Forelimb muscle (tissue), 1 donor: Measurements from ENCODE around the gene HAPLN3. TPM values are rescaled to one million over a fixed set of nuclear protein-coding genes. Genes with fewer than 3 reads are reported as not detected.

Experiments
- DNase-seq: peaks from one replicate; pipeline ENCODE4 v3.0.0-alpha.2; 2013; ENCODE audit warnings: low read depth
- polyA plus RNA-seq: library from polyadenylated mRNA; unstranded; fragments of 120-200 nt; gene quantifications from one replicate; pipeline ENCODE4 v1.2.1, GENCODE V29; 2013; ENCODE audit not compliant: insufficient read length

HAPLN3 gene
- polyA plus RNA-seq, 1 donor: 9.4 TPM

GRCh38 chr15:88896333-88897033, 1.1 kb upstream of the HAPLN3 start:
- no peak for DNase-seq

- DNase-seq: no peak
Observed at GRCh38 chr15:88894348-88894818, 961 bp downstream of the HAPLN3 start.

- DNase-seq: no peak
Observed at GRCh38 chr15:88891540-88892254, 3.6 kb downstream of the HAPLN3 start.

GRCh38 chr15:88890495-88890894, 4.8 kb downstream of the HAPLN3 start:
- DNase-seq: no peak

- DNase-seq: no peak
Observed at GRCh38 chr15:88888719-88889118, 6.6 kb downstream of the HAPLN3 start.

- DNase-seq: no peak
Observed at GRCh38 chr15:88887068-88887580, 8.2 kb downstream of the HAPLN3 start.

GRCh38 chr15:88882785-88883184, 12.6 kb downstream of the HAPLN3 start:
- no peak for DNase-seq

- no peak for DNase-seq
Observed at GRCh38 chr15:88881775-88882174, 13.6 kb downstream of the HAPLN3 start.

- no peak for DNase-seq
Observed at GRCh38 chr15:88880944-88881740, 14.2 kb downstream of the HAPLN3 start.

GRCh38 chr15:88878720-88879184, 16.6 kb downstream of the HAPLN3 start:
- DNase-seq: no peak

GRCh38 chr15:88877906-88878305, 17.4 kb downstream of the HAPLN3 start:
- DNase-seq: no peak

- no peak for DNase-seq
Observed at GRCh38 chr15:88877415-88877814, 17.9 kb downstream of the HAPLN3 start.

GRCh38 chr15:88876573-88876972, 18.8 kb downstream of the HAPLN3 start:
- DNase-seq: no peak

- no peak for DNase-seq
Observed at GRCh38 chr15:88874684-88875083, 20.7 kb downstream of the HAPLN3 start.

GRCh38 chr15:88874275-88874674, 21.1 kb downstream of the HAPLN3 start:
- no peak for DNase-seq

GRCh38 chr15:88873786-88874185, 21.6 kb downstream of the HAPLN3 start:
- no peak for DNase-seq

- no peak for DNase-seq
Observed at GRCh38 chr15:88872706-88873105, 22.6 kb downstream of the HAPLN3 start.

- DNase-seq: no peak
Observed at GRCh38 chr15:88872106-88872505, 23.2 kb downstream of the HAPLN3 start.

GRCh38 chr15:88871313-88871712, 24.0 kb downstream of the HAPLN3 start:
- DNase-seq: no peak

GRCh38 chr15:88866295-88866881, 29.0 kb downstream of the HAPLN3 start:
- DNase-seq: no peak

GRCh38 chr15:88865498-88866099, 29.7 kb downstream of the HAPLN3 start:
- no peak for DNase-seq
